HK-2 (cell line): Measurements from ENCODE around the gene PPEF1.

Experiments
- DNase-seq: peaks from one replicate; pipeline ENCODE4 v3.0.0-alpha.2; 2018; ENCODE audit not compliant: unreplicated experiment

The PPEF1 gene

GRCh38 chrX:18797141-18797540 lies 89.7 kb downstream of the PPEF1 start:
- no peak for DNase-seq

- no peak for DNase-seq
These were observed 92.5 kb downstream of the PPEF1 start for GRCh38 chrX:18799911-18800310.

- DNase-seq = no peak
These were observed 102.2 kb downstream of the PPEF1 start for GRCh38 chrX:18809641-18810040.

GRCh38 chrX:18810416-18810815 lies 103.0 kb downstream of the PPEF1 start:
- DNase-seq = no peak

DNA sequence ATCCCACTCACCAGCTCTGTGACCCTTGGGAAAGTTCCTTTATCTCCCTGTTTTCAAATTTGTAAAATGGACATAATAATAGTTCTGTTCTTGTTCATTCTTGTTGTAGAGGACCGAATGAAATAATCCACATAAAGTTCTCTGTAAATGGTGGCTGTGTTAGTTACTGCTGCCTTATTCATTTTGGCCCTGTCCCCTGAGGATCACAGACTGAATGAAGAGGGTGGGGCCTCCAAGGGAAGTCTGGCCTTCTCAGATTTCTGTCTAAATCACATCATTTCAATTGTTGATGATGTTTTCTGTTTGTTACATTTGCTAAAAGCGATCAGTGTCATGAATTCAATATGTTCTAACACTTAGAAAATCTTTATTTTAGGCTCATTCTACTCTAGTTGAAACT lies 117.9 kb downstream of the PPEF1 start:
- no peak for DNase-seq

GRCh38 chrX:18828832-18829404 lies 121.5 kb downstream of the PPEF1 start:
- DNase-seq = peak; percentile 1

DNA sequence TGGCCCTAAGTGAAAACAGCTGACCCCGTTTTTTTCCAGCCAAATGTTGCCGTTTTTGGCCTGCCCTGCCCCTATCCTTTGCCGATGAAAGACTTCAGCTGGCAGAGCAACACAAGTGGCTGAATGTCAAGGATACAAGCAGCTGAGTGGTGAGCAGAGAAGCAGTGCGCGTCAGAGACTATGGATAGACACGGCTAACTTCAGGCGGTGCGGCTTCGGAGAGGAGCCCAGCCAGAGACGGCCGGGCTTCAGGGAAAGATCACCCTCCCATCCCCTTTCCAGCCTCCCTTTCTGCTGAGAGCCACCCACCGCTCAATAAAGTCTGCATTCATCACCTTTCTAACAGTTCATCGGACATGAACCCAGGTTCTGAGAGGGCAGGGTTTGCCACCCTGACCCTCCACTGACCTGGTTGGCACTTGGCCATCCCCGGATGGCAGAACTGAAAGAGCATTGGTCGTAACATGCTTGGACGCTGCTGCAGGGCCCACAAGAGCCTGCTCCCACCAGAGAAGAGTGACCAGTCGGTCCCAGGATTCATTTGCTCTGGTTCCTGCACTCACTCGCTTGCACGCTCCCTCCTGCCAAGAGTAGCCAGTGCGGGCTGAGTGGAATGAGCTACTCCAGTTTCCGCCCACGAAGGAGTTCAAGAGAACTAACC lies 125.8 kb downstream of the PPEF1 start:
- no peak for DNase-seq

GRCh38 chrX:18847901-18848300 lies 140.5 kb downstream of the PPEF1 start:
- peak; percentile 20 for DNase-seq

DNA sequence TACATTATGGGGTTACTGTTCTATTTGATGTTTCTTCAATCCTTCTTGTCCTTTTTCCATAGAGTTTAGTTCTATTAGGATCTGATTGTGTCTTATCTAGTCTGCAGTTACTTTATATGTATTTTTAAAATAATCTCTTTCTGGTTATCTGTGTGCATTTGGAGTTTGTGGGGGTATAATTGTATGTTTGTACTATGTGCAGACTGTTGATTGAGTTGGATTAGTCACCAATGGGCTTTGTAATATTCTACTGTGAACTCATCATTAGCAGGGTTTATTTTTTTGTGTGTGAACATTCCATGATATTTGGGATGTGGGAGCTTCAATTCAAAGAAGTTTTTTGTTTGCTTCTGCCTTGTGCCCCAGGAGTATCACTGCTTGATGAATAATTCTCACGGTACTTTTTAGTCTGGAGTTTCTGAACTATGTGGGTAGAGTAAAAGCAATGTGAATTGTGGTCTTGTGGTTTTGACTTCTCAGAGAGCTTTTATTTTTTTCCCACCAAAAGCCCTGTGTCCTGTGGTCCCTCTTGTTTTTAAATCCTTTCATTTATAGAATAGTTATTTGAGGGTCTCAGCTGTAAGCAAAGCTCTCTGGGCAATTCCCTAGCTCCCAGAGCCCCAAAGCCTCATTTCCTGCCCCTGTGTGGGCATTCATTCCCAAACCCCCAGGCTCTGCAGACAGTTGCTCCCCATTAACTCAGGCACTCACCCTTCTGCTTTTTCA lies 148.6 kb downstream of the PPEF1 start:
- DNase-seq = peak; percentile 10

DNA sequence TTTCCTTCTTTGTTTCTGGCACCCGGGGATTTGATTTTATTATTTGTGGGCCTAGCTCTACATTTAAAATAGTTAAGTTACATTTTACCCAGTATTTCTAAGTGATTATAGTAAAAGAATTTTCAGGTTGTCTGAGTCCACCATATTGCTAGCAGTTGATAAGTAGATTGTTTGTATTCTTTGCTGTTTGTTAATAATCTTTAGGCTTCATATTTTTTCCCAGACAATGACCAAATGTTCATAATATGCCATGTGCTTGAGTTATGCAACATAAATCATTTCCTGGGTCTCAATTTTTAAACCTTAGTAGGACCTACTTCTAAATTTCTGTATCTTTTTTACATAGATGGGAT lies 149.2 kb downstream of the PPEF1 start:
- DNase-seq = no peak

GRCh38 chrX:18861511-18861910 lies 154.1 kb downstream of the PPEF1 start:
- no peak for DNase-seq

- DNase-seq = no peak
These were observed 157.0 kb downstream of the PPEF1 start for GRCh38 chrX:18864390-18864920.

- DNase-seq = no peak
These were observed 163.9 kb downstream of the PPEF1 start for GRCh38 chrX:18871161-18871890.

DNA sequence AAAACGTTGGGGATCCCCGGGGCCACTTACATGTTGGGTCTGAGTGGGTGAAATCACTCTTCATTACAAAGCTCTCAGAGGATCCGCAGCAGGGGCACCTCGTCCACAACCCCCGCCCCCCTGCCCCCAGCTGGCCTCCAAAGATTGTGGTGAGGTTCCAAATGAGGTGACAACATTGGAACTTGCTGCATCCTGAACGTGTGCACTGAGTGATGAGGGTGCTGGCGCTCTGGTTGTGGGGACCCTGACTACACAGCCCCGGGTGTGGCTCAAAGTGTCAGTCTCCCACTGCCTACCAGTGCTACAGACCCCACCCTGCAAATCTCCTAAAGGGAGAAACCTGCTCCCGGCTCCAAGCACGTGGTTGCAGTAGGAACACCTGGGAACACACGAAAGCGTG lies 164.5 kb downstream of the PPEF1 start:
- DNase-seq = no peak

DNA sequence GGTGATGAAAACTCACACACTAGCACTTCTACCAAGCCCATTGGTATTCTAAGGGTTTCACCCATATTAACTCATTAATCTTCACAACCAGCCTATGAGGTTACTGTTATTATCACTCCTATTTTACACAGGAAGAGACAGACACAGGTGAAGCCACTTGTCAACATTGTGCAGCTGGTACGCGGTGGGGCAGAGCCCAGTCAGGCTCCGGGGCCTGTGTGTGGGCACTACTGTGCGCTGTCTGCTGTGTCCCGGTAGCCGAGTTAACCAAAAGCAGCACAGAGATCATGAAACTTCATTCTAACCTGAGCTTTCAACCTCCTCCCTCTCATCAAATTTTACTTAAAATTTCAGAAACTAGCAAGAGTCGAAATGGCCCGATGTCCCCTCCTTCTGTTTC lies 165.2 kb downstream of the PPEF1 start:
- DNase-seq = no peak

DNA sequence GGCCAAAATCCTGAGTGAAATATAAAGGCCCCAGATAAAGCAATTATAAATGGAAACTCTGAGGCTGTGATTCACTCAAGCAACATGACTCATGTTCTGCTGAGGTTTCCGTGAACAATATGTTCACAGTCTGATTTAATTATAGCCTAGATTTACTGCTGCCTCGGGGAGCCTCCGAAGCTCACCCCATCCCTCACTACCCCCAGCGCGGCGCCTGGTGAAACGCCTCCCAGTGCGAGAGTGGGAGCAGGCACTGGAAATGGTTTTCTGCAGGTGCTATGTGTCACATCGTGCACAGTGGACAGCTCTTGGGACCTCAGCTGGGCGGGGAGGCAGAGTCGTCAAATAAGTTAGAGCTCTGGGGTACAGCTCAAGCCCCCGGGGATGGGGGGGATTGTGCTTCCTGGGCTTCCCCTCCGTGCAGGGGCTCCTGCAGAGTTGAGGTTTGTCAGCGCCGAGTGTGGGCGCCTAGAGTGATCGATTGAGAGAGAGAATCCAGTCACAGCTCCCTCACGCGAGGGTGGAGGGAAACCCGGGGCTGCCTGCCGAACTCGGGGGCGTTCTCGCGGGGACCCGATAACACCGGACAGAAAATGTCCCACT lies 165.8 kb downstream of the PPEF1 start:
- no peak for DNase-seq

DNA sequence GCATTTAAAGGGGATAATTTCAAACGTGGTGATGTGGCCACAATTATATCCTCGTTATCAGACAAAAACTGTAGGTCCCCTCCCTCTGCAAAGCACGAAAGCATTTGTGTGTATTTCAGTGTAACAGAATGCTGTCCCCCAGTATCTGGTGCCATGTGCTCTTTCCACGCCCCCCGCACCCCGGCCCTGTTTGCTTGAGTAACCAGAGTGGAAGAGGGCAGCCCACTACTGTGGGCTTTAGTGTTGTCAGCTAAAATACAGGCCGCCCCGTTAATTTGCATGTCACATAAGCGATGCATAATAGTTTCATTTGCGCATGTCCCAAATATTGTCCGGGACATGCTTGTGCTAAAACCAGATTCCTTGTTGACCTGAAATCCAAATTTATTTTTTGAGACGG lies 166.4 kb downstream of the PPEF1 start:
- no peak for DNase-seq

- no peak for DNase-seq
These were observed 167.3 kb downstream of the PPEF1 start for GRCh38 chrX:18874560-18875255.

DNA sequence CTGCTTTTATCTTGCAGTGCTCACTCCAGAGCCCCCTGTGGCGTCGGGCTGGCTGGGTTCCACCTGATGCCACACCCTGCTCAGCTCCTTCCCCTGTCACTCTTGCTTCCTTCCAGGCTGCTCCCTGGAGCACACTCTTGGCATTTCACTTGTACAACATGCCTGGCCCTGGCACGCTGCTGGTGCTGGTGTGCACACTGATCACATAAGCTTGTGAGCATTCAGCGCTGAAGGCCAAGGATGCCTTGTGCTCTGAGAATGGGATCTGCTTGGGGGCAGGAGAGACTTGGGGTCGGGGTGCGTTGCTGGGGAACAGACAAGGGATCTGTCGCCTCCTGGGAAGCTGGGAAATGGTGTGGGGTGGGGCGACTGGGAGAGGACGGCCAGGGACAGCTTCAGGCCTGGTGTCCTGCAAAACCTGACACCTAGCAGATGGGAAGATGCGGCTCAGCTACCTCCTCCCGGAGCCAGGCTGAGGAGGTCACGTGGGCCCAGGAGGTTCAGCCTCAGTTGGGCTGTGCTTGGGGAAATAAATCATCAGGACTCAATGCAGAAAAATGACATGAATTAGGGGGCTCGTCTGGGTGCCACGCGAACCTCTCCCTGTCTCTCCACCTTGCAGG lies 167.9 kb downstream of the PPEF1 start:
- DNase-seq = no peak

DNA sequence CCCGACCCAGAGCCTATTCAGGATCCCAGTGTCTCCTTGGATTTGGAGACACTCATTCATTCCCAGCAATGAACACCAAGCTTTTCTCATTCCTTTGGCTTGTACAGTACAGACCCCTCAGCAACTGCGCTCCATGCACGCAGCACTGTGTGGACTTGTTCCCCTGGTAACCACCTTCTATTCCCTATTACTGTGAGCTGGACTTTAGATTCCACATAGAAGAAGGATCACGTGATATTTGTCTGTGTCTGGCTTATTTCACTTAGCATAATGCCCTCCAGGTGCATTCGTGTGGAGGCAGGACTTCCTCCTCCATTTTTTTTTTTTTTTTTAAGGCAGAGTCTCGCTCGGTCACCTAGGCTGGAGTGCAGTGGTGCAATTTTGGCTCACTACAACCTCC lies 170.0 kb downstream of the PPEF1 start:
- no peak for DNase-seq
